Measurements from ENCODE around the gene CEP55.

The CEP55 gene

GRCh38 chr10:93476756-93477155 is 19.7 kb upstream of the CEP55 start:
- Histone ChIP-seq H3K36me3 (replicated peaks) (no peaks in the 10 kb centered on the region), H3K4me3 (no peak overlapping the region), H3K9me3 (no peaks in the 10 kb centered on the region), H3K27me3 (ENCODE audit: low read depth) (no peaks in the 10 kb centered on the region), H3K4me1 (peaks cover 28% of the 10 kb centered on the region)
- in situ Hi-C loops (cut with MboI; ENCODE audit: low sequenced_read_pairs): loop anchor here (25.0 kb wide), 2 partner anchors 389 to 589 kb away; no protein-coding TSS in a partner anchor
- DNase-seq (ENCODE audit: low spot score in 2 of 2): no peak

- H3K27me3 ChIP-seq (ENCODE audit: low read depth): no peaks in the 10 kb centered on the region
- peaks cover 29% of the 10 kb centered on the region for H3K4me1 ChIP-seq
- no peak overlapping the region for H3K4me3 ChIP-seq
- H3K9me3 ChIP-seq: no peaks in the 10 kb centered on the region
- in situ Hi-C loops (cut with MboI; ENCODE audit: low sequenced_read_pairs): loop anchor here (25.0 kb wide), 2 partner anchors 392 to 592 kb away; no protein-coding TSS in a partner anchor
- H3K36me3 ChIP-seq (replicated peaks): no peaks in the 10 kb centered on the region
- DNase-seq (ENCODE audit: low spot score in 2 of 2): no peak
Measured at GRCh38 chr10:93478873-93479272, 17.5 kb upstream of the CEP55 start.

- peaks cover 20% of the 10 kb centered on the region for H3K4me1 ChIP-seq
- H3K9me3 ChIP-seq: no peaks in the 10 kb centered on the region
- no peaks in the 10 kb centered on the region for H3K27me3 ChIP-seq (ENCODE audit: low read depth)
- in situ Hi-C loops (cut with MboI; ENCODE audit: low sequenced_read_pairs): loop anchor here (5.0 to 25.0 kb wide), 3 partner anchors 114 to 594 kb away; no protein-coding TSS in a partner anchor
- no peak for DNase-seq (ENCODE audit: low spot score in 2 of 2)
- peak overlapping the region; percentile 38 for H3K4me3 ChIP-seq
- H3K36me3 ChIP-seq (replicated peaks): no peaks in the 10 kb centered on the region
Measured at GRCh38 chr10:93481637-93482144, 14.7 kb upstream of the CEP55 start.

GRCh38 chr10:93482145-93482834 is 14.1 kb upstream of the CEP55 start, which contains the start of gene MYOF:
TSS of gene MYOF (minus strand) at chr10:93482334. CDS start at chr10:93482194, 140 bp downstream.
- in situ Hi-C loops (cut with MboI; ENCODE audit: low sequenced_read_pairs): loop anchor here (5.0 to 25.0 kb wide), 3 partner anchors 115 to 595 kb away; no protein-coding TSS in a partner anchor
- Histone ChIP-seq H3K4me1 (peaks cover 18% of the 10 kb centered on the region), H3K4me3 (peak within 1 kb of the TSS; percentile 38), H3K27me3 (ENCODE audit: low read depth) (no peaks in the 10 kb centered on the region), H3K36me3 (replicated peaks) (no peaks in the 10 kb centered on the region), H3K9me3 (no peaks in the 10 kb centered on the region)
- peak; percentile 70 to 72 for DNase-seq (ENCODE audit: low spot score in 2 of 2)

GRCh38 chr10:93485690-93486089 is 10.7 kb upstream of the CEP55 start:
- DNase-seq (ENCODE audit: low spot score in 2 of 2): no peak
- in situ Hi-C loops (cut with MboI; ENCODE audit: low sequenced_read_pairs): loop anchor here (25.0 kb wide), 2 partner anchors 398 to 598 kb away; no protein-coding TSS in a partner anchor

GRCh38 chr10:93488956-93489528 is 7.4 kb upstream of the CEP55 start:
- H3K9me3 ChIP-seq: no peaks in the 10 kb centered on the region
- peaks cover 10% of the 10 kb centered on the region for H3K4me1 ChIP-seq
- no peaks in the 10 kb centered on the region for H3K36me3 ChIP-seq (replicated peaks)
- DNase-seq (ENCODE audit: low spot score in 2 of 2): no peak
- H3K27me3 ChIP-seq (ENCODE audit: low read depth): no peaks in the 10 kb centered on the region
- in situ Hi-C loops (cut with MboI; ENCODE audit: low sequenced_read_pairs): loop anchor here (25.0 kb wide), 2 partner anchors 402 to 602 kb away; no protein-coding TSS in a partner anchor
- no peak overlapping the region for H3K4me3 ChIP-seq

More at GRCh38 chr10:93485690-93486089, 10.7 kb upstream of the CEP55 start:
- H3K4me3 ChIP-seq: no peak overlapping the region
- no peaks in the 10 kb centered on the region for H3K27me3 ChIP-seq (ENCODE audit: low read depth)
- no peaks in the 10 kb centered on the region for H3K36me3 ChIP-seq (replicated peaks)
- H3K9me3 ChIP-seq: no peaks in the 10 kb centered on the region
- H3K4me1 ChIP-seq: peaks cover 13% of the 10 kb centered on the region

- in situ Hi-C loops (cut with MboI; ENCODE audit: low sequenced_read_pairs): loop anchor here (25.0 kb wide), 2 partner anchors 404 to 604 kb away; no protein-coding TSS in a partner anchor
- H3K9me3 ChIP-seq: no peaks in the 10 kb centered on the region
Measured at GRCh38 chr10:93491602-93492121, 4.8 kb upstream of the CEP55 start.

GRCh38 chr10:93493162-93493561 is 3.2 kb upstream of the CEP55 start:
- H3K4me3 ChIP-seq: no peak overlapping the region
- DNase-seq (ENCODE audit: low spot score in 2 of 2): peak in 1 of 2 experiments; percentile 17
- in situ Hi-C loops (cut with MboI; ENCODE audit: low sequenced_read_pairs): loop anchor here (25.0 kb wide), 2 partner anchors 406 to 606 kb away; no protein-coding TSS in a partner anchor
- peaks cover 9% of the 10 kb centered on the region for H3K4me1 ChIP-seq
- no peaks in the 10 kb centered on the region for H3K9me3 ChIP-seq
- no peaks in the 10 kb centered on the region for H3K36me3 ChIP-seq (replicated peaks)
- no peaks in the 10 kb centered on the region for H3K27me3 ChIP-seq (ENCODE audit: low read depth)

More at GRCh38 chr10:93491602-93492121, 4.8 kb upstream of the CEP55 start:
- Histone ChIP-seq H3K4me3 (no peak overlapping the region), H3K27me3 (ENCODE audit: low read depth) (no peaks in the 10 kb centered on the region), H3K4me1 (peaks cover 8% of the 10 kb centered on the region), H3K36me3 (replicated peaks) (no peaks in the 10 kb centered on the region)
- DNase-seq (ENCODE audit: low spot score in 2 of 2): no peak

- Histone ChIP-seq H3K27me3 (ENCODE audit: low read depth) (no peaks in the 10 kb centered on the region), H3K36me3 (replicated peaks) (0 out of 2 replicates have a peak, but pooled peaks cover 2% of the 10 kb centered on the region), H3K4me1 (peaks cover 20% of the 10 kb centered on the region), H3K4me3 (no peak overlapping the region), H3K9me3 (no peaks in the 10 kb centered on the region)
- in situ Hi-C loops (cut with MboI; ENCODE audit: low sequenced_read_pairs): loop anchor here (25.0 kb wide), 2 partner anchors 407 to 607 kb away; no protein-coding TSS in a partner anchor
- no peak for DNase-seq (ENCODE audit: low spot score in 2 of 2)
Measured at GRCh38 chr10:93494494-93494893, 1.9 kb upstream of the CEP55 start.

- peaks cover 10% of the 10 kb centered on the region for H3K36me3 ChIP-seq (replicated peaks)
- peak; percentile 60 to 67 for DNase-seq (ENCODE audit: low spot score in 2 of 2)
- no peaks in the 10 kb centered on the region for H3K9me3 ChIP-seq
- in situ Hi-C loops (cut with MboI; ENCODE audit: low sequenced_read_pairs): loop anchor here (25.0 kb wide), 2 partner anchors 408 to 608 kb away; no protein-coding TSS in a partner anchor
- H3K4me3 ChIP-seq: peak overlapping the region; percentile 76
- no peaks in the 10 kb centered on the region for H3K27me3 ChIP-seq (ENCODE audit: low read depth)
- peaks cover 20% of the 10 kb centered on the region for H3K4me1 ChIP-seq
Measured at GRCh38 chr10:93495654-93496321, 624 bp upstream of the CEP55 start.

- peak in 1 of 2 experiments; percentile 7 for DNase-seq (ENCODE audit: low spot score in 2 of 2)
- Histone ChIP-seq H3K27me3 (ENCODE audit: low read depth) (no peaks in the 10 kb centered on the region), H3K4me3 (peak overlapping the region; percentile 76), H3K9me3 (no peaks in the 10 kb centered on the region), H3K4me1 (peaks cover 20% of the 10 kb centered on the region), H3K36me3 (replicated peaks) (peaks cover 25% of the 10 kb centered on the region)
- in situ Hi-C loops (cut with MboI; ENCODE audit: low sequenced_read_pairs): loop anchor here (25.0 kb wide), 2 partner anchors 411 to 611 kb away; no protein-coding TSS in a partner anchor
Measured at GRCh38 chr10:93498166-93498565, 1.8 kb downstream of the CEP55 start.

- peaks cover 11% of the 10 kb centered on the region for H3K4me1 ChIP-seq
- DNase-seq (ENCODE audit: low spot score in 2 of 2): no peak
- in situ Hi-C loops (cut with MboI; ENCODE audit: low sequenced_read_pairs): no loop called here
- H3K4me3 ChIP-seq: no peak overlapping the region
- H3K27me3 ChIP-seq (ENCODE audit: low read depth): no peaks in the 10 kb centered on the region
- no peaks in the 10 kb centered on the region for H3K9me3 ChIP-seq
- peaks cover 60% of the 10 kb centered on the region for H3K36me3 ChIP-seq (replicated peaks)
Measured at GRCh38 chr10:93501650-93502049, 5.2 kb downstream of the CEP55 start.

- no peaks in the 10 kb centered on the region for H3K27me3 ChIP-seq (ENCODE audit: low read depth)
- peaks cover 11% of the 10 kb centered on the region for H3K4me1 ChIP-seq
- DNase-seq (ENCODE audit: low spot score in 2 of 2): no peak
- H3K36me3 ChIP-seq (replicated peaks): peaks cover 72% of the 10 kb centered on the region
- H3K9me3 ChIP-seq: no peaks in the 10 kb centered on the region
- in situ Hi-C loops (cut with MboI; ENCODE audit: low sequenced_read_pairs): no loop called here
- no peak overlapping the region for H3K4me3 ChIP-seq
Measured at GRCh38 chr10:93503075-93503474, 6.7 kb downstream of the CEP55 start.

Data from HAP-1 (cell line).